HG02798 (cell line): Measurements from ENCODE around the gene LRRFIP1.
"Not testable (repeated sequence)": the region's sequence is repeated elsewhere in the genome, so short reads cannot be mapped to it uniquely, and the experiment has no call there.

Source experiments
- ATAC-seq: cut with Tn5 transposase; IDR thresholded peaks from one replicate; pipeline ENCODE4 v1.9.1; 2021; ENCODE audit warnings: mild to moderate bottlenecking; ENCODE audit not compliant: unreplicated experiment, poor library complexity

Gene LRRFIP1

GRCh38 chr2:237596520-237597195, 30.7 kb upstream of the LRRFIP1 start:
- ATAC-seq, result no peak

GRCh38 chr2:237597196-237598145, 29.9 kb upstream of the LRRFIP1 start:
- ATAC-seq, result no peak

GRCh38 chr2:237598468-237599208, 28.7 kb upstream of the LRRFIP1 start:
- no peak for ATAC-seq

DNA sequence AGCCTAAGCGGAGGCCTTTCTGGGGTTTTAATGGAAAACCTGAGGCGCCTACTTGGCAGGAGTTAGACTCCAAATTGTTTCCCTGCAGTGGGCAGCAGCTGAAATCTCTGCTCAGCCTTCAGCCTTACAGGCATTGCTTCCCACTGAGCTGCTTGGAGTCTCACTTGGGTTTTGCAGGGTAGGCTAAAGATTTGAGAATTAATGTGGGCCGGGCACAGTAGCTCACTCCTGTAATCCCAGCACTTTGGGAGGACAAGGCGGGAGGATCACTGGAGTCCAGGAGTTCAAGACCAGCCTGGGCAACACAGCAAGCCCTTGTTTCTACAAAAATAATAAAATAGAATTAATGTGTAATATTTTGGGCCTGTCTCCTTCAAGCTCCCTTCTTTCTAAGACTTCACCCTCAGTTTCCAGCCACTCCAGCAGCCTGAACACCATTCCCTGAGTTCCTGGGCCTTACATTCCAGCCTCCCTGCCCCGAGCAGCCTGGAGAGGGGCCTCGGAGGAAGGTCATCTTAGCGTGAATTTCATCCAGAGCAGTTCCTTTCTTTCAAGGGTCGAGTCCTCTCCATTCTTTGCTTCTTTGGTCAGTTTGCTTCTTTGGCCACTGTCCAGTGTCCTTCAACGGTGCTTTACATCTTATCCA, 27.8 kb upstream of the LRRFIP1 start:
- no peak for ATAC-seq

DNA sequence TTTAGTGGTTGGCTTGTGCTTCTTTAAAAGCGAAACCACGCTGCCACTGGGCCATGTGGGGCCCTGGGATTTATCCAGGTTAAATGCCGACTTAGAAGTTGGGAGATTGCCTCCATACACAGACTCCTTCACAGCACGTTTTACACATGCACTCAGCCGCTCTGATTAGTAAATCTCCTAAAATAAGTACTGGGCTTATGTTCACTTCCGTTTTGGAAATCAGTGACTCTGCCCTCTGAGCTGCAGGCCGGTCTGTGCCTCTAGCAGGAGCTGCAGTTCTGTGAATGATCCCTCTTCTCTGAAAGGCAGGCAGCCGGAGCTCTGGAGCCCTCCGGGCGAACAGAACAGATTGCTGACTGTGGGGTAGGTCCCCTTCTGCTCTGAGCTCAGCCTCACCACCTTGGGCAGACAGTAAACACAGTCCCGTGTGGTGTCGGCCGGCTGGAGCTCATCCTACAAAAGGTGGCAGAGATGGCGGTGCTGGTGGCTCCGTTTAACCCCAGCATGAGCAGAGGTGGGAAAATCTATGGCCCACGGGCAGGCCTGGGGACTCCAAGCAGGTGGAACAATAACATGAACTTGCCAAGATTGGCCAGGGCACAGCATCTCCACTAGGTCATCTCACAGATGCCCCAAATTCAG, 27.1 kb upstream of the LRRFIP1 start:
- ATAC-seq, result no peak

DNA sequence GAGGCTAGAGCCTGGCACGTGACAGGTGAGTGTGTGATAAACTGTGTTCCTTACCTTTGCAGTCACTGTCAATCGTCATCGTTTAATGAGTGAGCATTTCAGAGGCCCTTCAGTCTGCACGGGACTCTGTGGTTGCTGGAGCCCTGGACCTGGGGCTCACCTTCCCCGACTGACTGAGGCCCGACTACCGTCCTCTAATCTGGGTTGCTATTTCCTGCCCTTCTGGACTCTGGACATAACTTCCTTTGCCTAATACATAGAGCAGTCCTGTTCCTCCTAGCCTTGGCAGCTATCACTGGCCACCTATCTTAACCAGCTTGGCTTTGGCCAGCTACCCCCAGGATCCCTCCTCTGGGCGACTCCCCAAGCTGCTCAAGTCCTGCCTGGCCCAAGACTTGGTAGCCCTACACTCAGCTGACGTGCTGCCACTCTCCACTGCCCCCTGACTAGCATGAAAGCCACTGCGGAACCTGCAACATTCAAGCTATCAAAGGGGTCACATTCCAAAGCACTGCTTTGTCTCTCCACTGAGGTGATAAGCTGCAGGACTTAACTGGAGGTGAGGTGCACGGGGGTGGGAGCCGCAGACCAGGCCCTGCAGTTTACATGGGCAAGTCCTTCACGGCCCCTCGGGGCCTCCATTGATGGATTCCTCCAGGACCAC, 25.8 kb upstream of the LRRFIP1 start:
- no peak for ATAC-seq

DNA sequence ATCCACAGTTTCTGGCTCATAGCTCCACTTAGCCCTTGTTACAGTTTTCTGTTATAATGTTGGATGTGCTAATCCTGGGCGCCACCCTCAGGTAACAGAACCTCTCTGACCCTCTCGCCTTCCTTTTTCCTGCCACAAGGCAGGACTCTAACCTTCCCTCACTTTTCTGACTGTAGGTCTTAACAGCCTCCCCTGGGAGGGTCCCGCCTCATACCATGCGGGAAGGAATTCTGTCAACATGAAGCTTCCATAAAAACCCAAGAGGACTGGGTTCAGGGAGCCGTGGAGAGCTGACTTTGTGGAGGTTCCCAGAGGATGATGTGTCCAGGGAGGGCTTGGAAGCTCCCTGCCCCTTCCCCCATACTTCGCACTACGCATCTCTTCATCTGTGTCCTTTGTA, 25.0 kb upstream of the LRRFIP1 start:
- ATAC-seq, result no peak

DNA sequence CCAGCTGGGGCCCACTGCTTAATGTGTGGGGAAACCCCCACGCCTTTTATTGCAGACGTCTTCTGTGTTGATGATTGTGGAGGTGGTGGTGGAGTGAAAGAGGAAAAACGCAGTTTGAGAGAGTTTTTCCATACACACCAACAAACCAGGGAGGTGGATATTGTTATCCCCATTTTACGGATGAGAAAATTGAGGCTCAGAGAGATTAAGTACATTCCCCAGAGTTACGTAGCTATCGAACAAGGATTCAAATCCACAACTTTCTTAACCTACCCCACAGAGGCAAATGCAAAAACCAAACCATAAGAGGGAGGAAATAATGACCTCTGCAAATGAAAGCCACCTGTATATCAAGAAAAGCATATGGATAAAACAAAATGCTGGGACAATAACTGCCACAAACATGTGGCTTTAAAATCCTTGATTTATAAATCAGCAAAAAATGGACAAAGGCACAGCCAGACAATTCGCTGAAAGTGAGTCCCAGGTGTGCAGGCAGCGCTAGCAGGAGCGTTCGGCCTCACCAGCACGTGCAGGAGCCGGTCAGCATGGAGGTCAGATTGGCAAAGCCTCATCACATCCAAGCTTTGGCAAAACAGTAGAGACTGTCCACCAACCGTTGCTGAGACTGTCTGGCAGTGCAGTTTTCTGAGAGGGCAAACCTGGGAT, 24.2 kb upstream of the LRRFIP1 start:
- ATAC-seq, result no peak

DNA sequence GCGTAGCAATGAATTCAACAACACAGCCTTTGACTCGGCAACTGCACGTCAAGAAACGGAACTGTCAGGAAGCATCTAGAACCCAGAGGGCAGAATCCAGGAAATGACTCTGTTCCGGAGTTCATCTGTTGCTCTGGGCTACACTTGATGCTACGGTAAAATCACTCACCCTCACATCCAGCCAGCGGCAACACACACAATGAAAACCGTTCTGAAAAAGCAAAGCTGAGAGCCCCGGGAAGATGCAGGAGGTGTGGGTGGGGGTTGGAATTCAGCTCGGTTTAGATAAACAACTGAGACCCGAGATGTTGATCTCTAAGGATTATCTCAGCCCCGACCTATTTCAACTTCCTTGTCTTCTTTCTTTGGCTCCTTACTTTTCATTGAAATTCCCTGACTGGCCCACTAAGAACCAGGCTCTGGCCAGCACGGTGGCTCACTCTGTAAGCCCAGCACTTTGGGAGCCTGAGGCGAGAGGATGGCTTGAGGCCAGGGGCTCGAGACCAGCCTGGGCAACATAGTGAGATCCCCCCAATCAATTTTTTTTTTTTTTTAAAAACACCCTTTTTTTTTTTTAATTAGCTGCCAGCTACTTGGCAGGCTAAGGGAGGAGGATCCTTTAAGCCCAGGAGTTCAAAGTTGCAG, 23.5 kb upstream of the LRRFIP1 start:
- ATAC-seq, result no peak

GRCh38 chr2:237604391-237604790, 23.0 kb upstream of the LRRFIP1 start:
- ATAC-seq, result no peak

- no peak for ATAC-seq
Measured at GRCh38 chr2:237604960-237605359, 22.4 kb upstream of the LRRFIP1 start.

- not testable (repeated sequence) for ATAC-seq
Measured at GRCh38 chr2:237606522-237606921, 20.9 kb upstream of the LRRFIP1 start.

- no peak for ATAC-seq
Measured at GRCh38 chr2:237612527-237613357, 14.6 kb upstream of the LRRFIP1 start.

DNA sequence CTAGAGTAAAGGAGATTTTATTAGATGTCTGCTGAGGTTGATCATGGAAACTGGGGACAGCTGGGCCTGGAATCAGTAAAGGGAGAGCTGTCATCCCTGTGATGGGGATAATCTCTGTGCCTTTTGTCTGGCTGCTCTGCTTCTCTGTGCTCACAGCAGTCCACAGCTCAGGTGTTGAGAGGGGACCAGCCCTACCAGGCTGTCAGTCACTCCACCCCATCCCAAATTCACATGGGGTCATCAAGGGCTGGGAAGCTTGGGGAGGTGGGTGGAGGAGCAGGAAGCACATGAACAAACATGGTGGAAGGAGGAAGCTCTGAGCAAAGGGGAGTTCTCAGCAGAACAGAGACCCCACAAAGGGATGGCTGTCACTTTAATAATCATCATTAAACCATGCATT, 13.7 kb upstream of the LRRFIP1 start:
- ATAC-seq, result no peak

- ATAC-seq, result no peak
Measured at GRCh38 chr2:237614151-237614720, 13.2 kb upstream of the LRRFIP1 start.

DNA sequence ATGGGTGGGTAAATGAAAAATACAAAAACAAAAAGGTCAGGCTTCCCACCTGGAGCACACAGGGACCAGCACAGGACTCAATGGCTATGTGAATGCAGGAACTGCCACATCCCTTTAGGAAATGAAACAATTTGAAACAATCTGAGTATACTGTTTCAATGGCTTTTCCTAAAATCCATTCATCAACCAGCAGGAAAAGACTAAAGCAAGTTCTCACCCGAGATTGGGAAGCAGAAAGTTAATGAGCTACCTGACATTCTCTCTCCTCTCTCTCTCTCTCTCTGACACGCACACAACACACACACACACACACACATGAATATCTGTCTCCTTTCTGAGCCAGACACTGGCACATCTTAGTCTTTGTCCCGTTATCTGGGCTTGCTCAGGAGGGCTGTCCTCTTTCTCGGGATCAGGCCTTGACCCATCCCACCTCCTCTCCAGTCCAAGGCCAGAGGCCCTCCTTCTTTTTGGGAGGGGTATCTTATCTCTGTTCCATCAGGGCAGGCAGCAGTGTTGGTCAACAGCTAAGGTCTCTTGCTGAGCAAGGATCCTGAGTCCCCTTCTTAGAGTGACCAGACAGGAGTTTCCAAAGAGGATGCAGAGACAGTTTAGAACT, 11.6 kb upstream of the LRRFIP1 start:
- no peak for ATAC-seq

DNA sequence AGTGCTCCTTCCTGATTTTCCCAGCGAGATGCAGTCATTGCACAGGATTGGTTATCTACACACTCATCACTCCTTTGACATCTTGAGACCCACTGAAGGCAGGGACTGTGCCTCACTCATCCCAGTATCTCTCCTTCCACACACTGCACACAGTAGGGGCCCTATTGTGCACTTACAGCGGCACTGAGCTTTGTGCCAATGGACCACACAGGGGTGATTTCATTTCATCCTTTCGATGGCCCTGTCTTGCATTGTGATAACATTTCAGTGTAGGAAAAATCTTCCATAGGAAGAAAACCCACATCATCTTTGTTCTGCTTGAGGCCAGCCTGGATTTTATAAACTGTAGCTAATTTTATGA, 11.0 kb upstream of the LRRFIP1 start:
- no peak for ATAC-seq
